Measurements from ENCODE around the gene PAX8.

The PAX8 gene

GRCh38 chr2:113219525-113219888 is 59.2 kb downstream of the PAX8 start:
- DNase-seq, result no peak

GRCh38 chr2:113219092-113219441 is 59.7 kb downstream of the PAX8 start:
- DNase-seq, result no peak

- peak; percentile 76 for DNase-seq
Observed at GRCh38 chr2:113218283-113219091, 60.2 kb downstream of the PAX8 start.

- no peak for DNase-seq
Observed at GRCh38 chr2:113217455-113218282, 61.1 kb downstream of the PAX8 start.

- DNase-seq, result no peak
Observed at GRCh38 chr2:113216891-113217454, 61.7 kb downstream of the PAX8 start.

- no peak for DNase-seq
Observed at GRCh38 chr2:113216321-113216720, 62.4 kb downstream of the PAX8 start.

GRCh38 chr2:113215056-113215455 is 63.7 kb downstream of the PAX8 start:
- no peak for DNase-seq

- no peak for DNase-seq
Observed at GRCh38 chr2:113214141-113214540, 64.6 kb downstream of the PAX8 start.

GRCh38 chr2:113213061-113213930 is 65.4 kb downstream of the PAX8 start:
- no peak for DNase-seq

GRCh38 chr2:113212245-113213060 is 66.3 kb downstream of the PAX8 start:
- no peak for DNase-seq

GRCh38 chr2:113211226-113212105 is 67.3 kb downstream of the PAX8 start:
- DNase-seq, result no peak

- DNase-seq, result no peak
Observed at GRCh38 chr2:113209646-113210171, 69.0 kb downstream of the PAX8 start.

GRCh38 chr2:113209011-113209645 is 69.6 kb downstream of the PAX8 start:
- DNase-seq, result no peak

- no peak for DNase-seq
Observed at GRCh38 chr2:113208396-113208795, 70.3 kb downstream of the PAX8 start.

- DNase-seq, result no peak
Observed at GRCh38 chr2:113207021-113207420, 71.7 kb downstream of the PAX8 start.

GRCh38 chr2:113206251-113206650 is 72.5 kb downstream of the PAX8 start:
- DNase-seq, result no peak

GRCh38 chr2:113203901-113204519 is 74.7 kb downstream of the PAX8 start:
- DNase-seq, result peak; percentile 77

- DNase-seq, result no peak
Observed at GRCh38 chr2:113203217-113203530, 75.5 kb downstream of the PAX8 start.

GRCh38 chr2:113202305-113203216 is 76.2 kb downstream of the PAX8 start:
- no peak for DNase-seq
